Measurements from ENCODE around the gene FEM1A.
"Not testable (repeated sequence)": the region's sequence is repeated elsewhere in the genome, so short reads cannot be mapped to it uniquely, and the experiment has no call there.

FEM1A gene

GRCh38 chr19:4775627-4776152, 15.8 kb upstream of the FEM1A start:
- no peak for DNase-seq

GRCh38 chr19:4776436-4777211, 14.9 kb upstream of the FEM1A start:
- no peak for DNase-seq

GRCh38 chr19:4778124-4778523, 13.4 kb upstream of the FEM1A start:
- DNase-seq, result not testable (repeated sequence)

GRCh38 chr19:4780860-4781259, 10.7 kb upstream of the FEM1A start:
- DNase-seq, result no peak

- no peak for DNase-seq
Observed at GRCh38 chr19:4781801-4782200, 9.7 kb upstream of the FEM1A start.

GRCh38 chr19:4786412-4787016, 5.0 kb upstream of the FEM1A start:
- DNase-seq, result not testable (repeated sequence)

- not testable (repeated sequence) for DNase-seq
Observed at GRCh38 chr19:4792019-4792865, 708 bp downstream of the FEM1A start.

- DNase-seq, result not testable (repeated sequence)
Observed at GRCh38 chr19:4792866-4793195, 1.3 kb downstream of the FEM1A start.

GRCh38 chr19:4793278-4793677, 1.7 kb downstream of the FEM1A start:
- DNase-seq, result not testable (repeated sequence)

GRCh38 chr19:4794971-4795370, 3.4 kb downstream of the FEM1A start:
- no peak for DNase-seq

- no peak for DNase-seq
Observed at GRCh38 chr19:4795400-4795799, 3.9 kb downstream of the FEM1A start.

- no peak for DNase-seq
Observed at GRCh38 chr19:4800591-4801081, 9.1 kb downstream of the FEM1A start.

GRCh38 chr19:4801085-4801619, 9.6 kb downstream of the FEM1A start:
- DNase-seq, result no peak

GRCh38 chr19:4802711-4803110, 11.2 kb downstream of the FEM1A start:
- DNase-seq, result no peak

- no peak for DNase-seq
Observed at GRCh38 chr19:4803736-4804695, 12.5 kb downstream of the FEM1A start.

GRCh38 chr19:4805140-4805539, 13.6 kb downstream of the FEM1A start:
- not testable (repeated sequence) for DNase-seq

GRCh38 chr19:4806384-4806783, 14.8 kb downstream of the FEM1A start:
- DNase-seq, result no peak

- DNase-seq, result no peak
Observed at GRCh38 chr19:4807188-4807587, 15.7 kb downstream of the FEM1A start.

GRCh38 chr19:4811328-4812131, 20.0 kb downstream of the FEM1A start:
- no peak for DNase-seq

- no peak for DNase-seq
Observed at GRCh38 chr19:4814625-4815425, 23.3 kb downstream of the FEM1A start.
